22Rv1 (cell line): ENCODE measurements around the gene SPAG6.

Source experiments
- H3K27ac ChIP-seq: fragments of 450-650 bp; 2 replicates; pipeline ENCODE4 v1.5.1; 2017
- ZFX ChIP-seq: fragments of 450-650 bp; IDR thresholded peaks from 2 replicates; pipeline ENCODE4 v1.6.1; 2017; ENCODE audit warnings: antibody characterized with exemption, borderline replicate concordance
- TF ChIP-seq, protein P1 (sequence below): fragments of 450-650 bp; IDR thresholded peaks from 2 replicates; pipeline ENCODE4 v1.5.1; 2017; ENCODE audit warnings: mild to moderate bottlenecking

The SPAG6 gene

DNA sequence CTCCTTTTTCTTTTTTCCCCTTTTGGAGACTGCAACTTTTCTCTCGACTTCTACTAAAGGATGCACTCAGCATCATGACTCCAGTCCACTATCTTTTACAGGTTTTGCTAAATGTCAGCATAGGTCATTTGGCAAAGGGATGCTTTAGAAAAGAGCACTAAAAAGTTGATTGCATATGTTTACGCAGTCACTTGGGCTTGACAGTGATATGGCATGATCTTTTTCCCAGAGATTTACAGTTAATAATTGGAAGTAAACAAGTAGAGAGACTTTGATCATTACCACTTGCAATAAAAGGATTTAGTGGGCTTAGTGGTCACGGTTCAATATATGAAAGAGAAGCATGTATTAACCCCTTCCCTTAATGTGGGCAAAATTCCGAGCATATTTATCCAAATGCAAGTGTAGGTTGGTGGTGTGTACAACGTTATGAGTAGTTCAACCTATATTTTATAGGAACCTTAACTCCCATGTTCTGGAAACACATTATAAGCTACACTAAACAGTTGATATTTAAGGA is 22.6 kb upstream of the SPAG6 start:
- no peak overlapping the region for H3K27ac ChIP-seq
- no peak for TF ChIP-seq ZFX
- TF ChIP-seq, protein P1, sequence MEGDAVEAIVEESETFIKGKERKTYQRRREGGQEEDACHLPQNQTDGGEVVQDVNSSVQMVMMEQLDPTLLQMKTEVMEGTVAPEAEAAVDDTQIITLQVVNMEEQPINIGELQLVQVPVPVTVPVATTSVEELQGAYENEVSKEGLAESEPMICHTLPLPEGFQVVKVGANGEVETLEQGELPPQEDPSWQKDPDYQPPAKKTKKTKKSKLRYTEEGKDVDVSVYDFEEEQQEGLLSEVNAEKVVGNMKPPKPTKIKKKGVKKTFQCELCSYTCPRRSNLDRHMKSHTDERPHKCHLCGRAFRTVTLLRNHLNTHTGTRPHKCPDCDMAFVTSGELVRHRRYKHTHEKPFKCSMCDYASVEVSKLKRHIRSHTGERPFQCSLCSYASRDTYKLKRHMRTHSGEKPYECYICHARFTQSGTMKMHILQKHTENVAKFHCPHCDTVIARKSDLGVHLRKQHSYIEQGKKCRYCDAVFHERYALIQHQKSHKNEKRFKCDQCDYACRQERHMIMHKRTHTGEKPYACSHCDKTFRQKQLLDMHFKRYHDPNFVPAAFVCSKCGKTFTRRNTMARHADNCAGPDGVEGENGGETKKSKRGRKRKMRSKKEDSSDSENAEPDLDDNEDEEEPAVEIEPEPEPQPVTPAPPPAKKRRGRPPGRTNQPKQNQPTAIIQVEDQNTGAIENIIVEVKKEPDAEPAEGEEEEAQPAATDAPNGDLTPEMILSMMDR = no peak

DNA sequence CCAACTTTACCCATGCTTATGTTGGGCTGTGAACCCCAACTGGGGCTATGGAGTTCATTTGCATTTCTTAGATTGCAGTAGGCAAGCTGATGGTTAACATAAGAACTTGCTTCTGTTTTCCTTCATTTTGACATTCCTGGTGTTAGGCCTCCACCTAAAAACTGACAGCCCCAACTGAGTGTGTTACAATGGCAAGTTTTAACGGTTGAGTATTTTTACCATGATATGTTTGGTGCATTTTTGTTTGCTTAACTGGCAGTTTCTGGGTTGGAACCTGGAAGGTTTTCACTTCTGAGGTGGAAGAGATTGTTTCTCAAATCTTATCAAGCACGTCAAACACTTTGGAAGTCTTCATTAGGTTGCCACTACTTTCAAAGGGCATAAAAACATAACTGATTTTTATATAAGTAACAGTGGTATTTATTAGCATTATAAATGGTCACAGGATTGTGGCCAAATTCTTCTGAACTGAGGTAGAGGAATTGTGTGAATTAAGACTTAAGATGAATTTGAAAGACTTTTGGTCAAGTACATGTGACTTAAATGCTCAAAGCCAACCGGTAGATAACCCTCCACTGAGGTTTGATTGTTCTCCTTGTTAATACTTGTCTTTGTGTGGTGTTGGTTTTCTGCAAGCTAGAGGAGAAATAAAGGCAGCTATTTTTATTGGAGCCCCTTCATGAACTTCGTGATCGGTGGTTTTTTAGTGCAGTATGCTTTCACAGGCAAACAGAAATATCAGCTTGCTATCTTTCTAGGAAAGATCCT is 21.6 kb upstream of the SPAG6 start:
- TF ChIP-seq ZFX = no peak
- TF ChIP-seq, protein P1 = no peak
- no peak overlapping the region for H3K27ac ChIP-seq

DNA sequence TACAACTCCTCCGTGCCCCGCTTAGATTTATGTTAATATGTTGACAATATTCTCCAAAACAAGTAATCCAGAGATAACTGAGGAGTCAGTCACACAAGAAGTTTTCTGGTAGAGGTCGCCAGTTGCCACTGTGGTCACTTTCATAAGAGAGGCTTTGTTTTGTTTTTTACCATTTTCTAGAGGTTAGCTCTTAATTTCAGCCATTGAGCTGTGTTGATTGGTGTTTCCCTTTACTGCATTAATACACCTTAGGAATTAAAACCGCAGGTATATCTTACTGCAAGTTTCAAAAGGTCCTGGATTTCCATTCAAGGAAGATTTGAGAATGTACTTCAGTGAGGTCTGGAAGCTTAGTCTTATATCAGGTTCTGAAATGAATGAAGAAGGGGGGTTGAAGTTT is 20.9 kb upstream of the SPAG6 start:
- no peak for TF ChIP-seq ZFX
- TF ChIP-seq, protein P1 = no peak
- H3K27ac ChIP-seq = no peak overlapping the region

DNA sequence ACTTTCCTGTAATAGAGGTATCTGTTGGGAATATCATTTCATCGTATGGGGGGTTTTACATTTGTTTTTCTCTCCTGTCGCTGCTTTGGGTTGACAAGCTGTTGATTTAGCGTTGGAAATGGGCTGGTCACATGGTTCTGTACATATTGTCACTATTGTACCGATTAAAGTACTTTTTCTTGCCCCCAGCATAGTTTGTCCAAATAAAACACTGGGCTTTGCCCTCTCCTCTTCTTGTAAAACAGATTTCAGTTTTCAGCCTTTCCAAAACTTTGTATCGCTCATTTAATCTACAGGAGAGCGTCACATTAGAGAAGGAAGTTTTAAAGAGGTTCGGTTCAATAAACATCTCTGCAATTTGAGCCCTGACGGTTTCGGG is 20.4 kb upstream of the SPAG6 start:
- H3K27ac ChIP-seq = no peak overlapping the region
- TF ChIP-seq ZFX = no peak
- TF ChIP-seq, protein P1 = no peak

DNA sequence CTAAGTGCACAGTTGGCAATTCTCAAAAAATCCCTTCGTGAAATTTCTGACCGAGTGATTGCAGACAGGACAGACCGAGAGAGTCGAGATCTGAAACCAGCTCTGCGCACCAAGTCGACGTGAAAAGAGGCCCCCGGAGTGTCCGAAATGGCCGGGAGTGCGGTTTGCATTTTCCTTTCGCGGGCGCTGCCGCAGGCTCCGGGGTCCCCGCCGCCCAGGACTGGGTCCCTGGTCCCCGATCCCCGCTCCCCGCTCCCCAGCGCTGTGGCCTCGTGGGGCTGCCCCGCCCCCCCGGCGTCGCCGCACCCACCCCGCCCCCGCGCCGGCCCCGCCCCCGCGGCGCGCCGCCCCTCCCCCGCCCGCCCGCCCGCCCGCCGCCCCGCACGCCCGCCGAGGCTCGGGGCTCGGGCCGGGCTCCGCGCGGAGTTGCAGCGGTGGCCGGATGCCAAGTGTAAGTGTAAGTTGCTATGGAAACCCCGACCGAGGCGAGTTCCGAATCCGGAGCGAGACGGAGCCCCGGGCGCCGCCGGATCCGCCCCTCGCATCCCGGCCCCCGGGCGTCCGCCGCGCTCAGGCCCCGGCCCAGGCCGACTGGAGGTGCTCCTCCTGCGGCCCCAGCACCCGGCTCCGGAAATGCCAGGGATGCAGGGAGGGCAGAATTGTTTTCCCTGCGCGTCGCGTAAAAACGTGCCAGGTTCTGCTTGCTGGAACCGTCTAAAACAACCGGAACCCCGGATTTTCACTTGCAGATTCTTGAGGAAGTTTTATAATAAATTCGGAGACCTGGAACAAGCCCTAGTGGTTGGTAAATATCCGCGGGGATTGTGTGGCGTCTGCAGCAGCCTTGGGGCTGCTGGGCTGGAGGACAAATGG is 19.8 kb upstream of the SPAG6 start:
- no peak overlapping the region for H3K27ac ChIP-seq
- no peak for TF ChIP-seq ZFX
- TF ChIP-seq, protein P1 = no peak

DNA sequence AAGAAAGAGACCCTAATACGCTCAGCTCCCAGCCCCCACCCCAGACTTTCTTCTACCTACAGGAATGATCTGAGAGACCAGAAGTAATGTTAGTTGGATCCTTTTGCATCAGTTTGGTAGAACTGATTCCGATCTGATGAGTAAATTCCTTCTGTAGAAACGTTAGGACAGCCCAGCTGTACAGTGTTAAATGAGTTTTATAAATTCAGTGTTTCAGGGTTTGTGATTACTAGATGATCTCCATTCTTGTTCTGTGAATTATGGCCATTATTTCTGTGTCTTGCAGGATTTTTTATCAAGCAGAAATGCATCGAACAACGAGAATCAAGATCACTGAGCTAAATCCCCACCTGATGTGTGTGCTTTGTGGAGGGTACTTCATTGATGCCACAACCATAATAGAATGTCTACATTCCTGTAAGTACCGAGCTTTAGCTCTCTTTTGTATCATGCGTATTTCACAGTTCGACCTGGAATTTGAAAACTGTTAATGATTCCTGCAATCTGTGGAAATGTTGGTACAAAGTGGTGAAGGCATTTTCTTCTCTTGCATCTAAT is 19.1 kb upstream of the SPAG6 start:
- H3K27ac ChIP-seq = no peak overlapping the region
- TF ChIP-seq, protein P1 = no peak
- no peak for TF ChIP-seq ZFX

DNA sequence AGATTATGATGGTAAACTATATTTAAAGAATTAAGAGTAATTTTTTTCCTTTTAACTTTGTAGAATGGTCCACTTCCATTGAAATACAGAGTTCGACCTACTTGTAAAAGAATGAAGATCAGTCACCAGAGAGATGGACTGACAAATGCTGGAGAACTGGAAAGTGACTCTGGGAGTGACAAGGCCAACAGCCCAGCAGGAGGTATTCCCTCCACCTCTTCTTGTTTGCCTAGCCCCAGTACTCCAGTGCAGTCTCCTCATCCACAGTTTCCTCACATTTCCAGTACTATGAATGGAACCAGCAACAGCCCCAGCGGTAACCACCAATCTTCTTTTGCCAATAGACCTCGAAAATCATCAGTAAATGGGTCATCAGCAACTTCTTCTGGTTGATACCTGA is 16.1 kb upstream of the SPAG6 start:
- TF ChIP-seq ZFX = no peak
- TF ChIP-seq, protein P1 = no peak
- H3K27ac ChIP-seq = no peak overlapping the region
